Endothelial cell of umbilical vein (primary cell): ENCODE results near the gene TRERF1. TPM values are rescaled to one million over a fixed set of nuclear protein-coding genes. Genes with fewer than 3 reads are reported as not detected.

ENCODE experiments used
- BruUV-seq: library from RNA; stranded (reverse); fragments of 400-500 nt; replicated peaks from 2 replicates; lab custom pipeline; 2021; lab: Mats Ljungman, UMichigan
- CTCF ChIA-PET: fragments of 300-600, 350-600 bp; sonication (Branson Sonifier 250); formaldehyde crosslinking; loops from one replicate; lab custom pipeline; 2021; ENCODE audit warnings: antibody characterized with exemption, inconsistent platforms; lab: Charles Lee
- POLR2A ChIA-PET: fragments of 300-600, 350-600 bp; sonication (Branson Sonifier 250); formaldehyde crosslinking; loops from one replicate; lab custom pipeline; 2021; ENCODE audit warnings: antibody characterized with exemption, inconsistent platforms; lab: Charles Lee
- DNase-seq: peaks from one replicate; pipeline ENCODE4 v3.0.0-alpha.2; 2011; ENCODE audit warnings: low read depth, low spot score
- FAIRE-seq: peaks from 2 replicates; lab custom pipeline; 2011; peaks lifted over from hg19 to GRCh38; lab: Jason Lieb, UNC
- H2AFZ ChIP-seq: 2 replicates; pipeline ENCODE4 v1.6.0; 2012; ENCODE audit warnings: low read depth, low read length, control low read depth, inconsistent platforms
- H3K27ac ChIP-seq: 2 replicates; pipeline ENCODE4 v1.5.1; 2011; ENCODE audit warnings: low read depth, mild to moderate bottlenecking, control low read depth, low read length, moderate library complexity; ENCODE audit not compliant: insufficient read depth
- H3K27me3 ChIP-seq, 2 experiments: 2 replicates each; pipeline versions ENCODE4 v1.6.0 to v1.6.1; 2011; ENCODE audit warnings: low read length in 2 of 2, mixed read lengths in 1 of 2; ENCODE audit not compliant: control insufficient read depth in 2 of 2, insufficient read depth in 2 of 2
- H3K36me3 ChIP-seq, 2 experiments: 2 replicates in 1 of 2; 3 replicates in 1 of 2; pipeline ENCODE4 v1.5.1; 2011; ENCODE audit warnings: low read length in 2 of 2, mild to moderate bottlenecking in 1 of 2, moderate library complexity in 1 of 2; ENCODE audit not compliant: control insufficient read depth in 2 of 2, insufficient read depth in 2 of 2; ENCODE audit errors: extremely low read depth in 1 of 2
- H3K4me1 ChIP-seq: 3 replicates; pipeline ENCODE4 v1.5.1; 2011; ENCODE audit warnings: mild to moderate bottlenecking, low read length; ENCODE audit not compliant: control insufficient read depth, insufficient read depth; ENCODE audit errors: extremely low read depth
- H3K4me2 ChIP-seq: 2 replicates; pipeline ENCODE4 v1.6.1; 2011; ENCODE audit warnings: low read length, control low read depth, mixed read lengths; ENCODE audit not compliant: insufficient read depth
- H3K4me3 ChIP-seq, 3 experiments: fragments of 200-600 bp in 1 of 3; sonication (generic), shearing (Covaris generic) in 1 of 3; replicated peaks in 1 of 3; 2 replicates each; pipeline ENCODE4 v1.5.1; 2011 to 2016; ENCODE audit warnings: control low read depth in 3 of 3, low read length in 3 of 3, mild to moderate bottlenecking in 2 of 3, inconsistent platforms in 1 of 3, low read depth in 1 of 3, moderate library complexity in 1 of 3; ENCODE audit not compliant: insufficient read depth in 1 of 3
- H3K79me2 ChIP-seq: 2 replicates; pipeline ENCODE4 v1.6.0; 2012; ENCODE audit warnings: low read length, inconsistent platforms; ENCODE audit not compliant: control insufficient read depth, insufficient read depth
- H3K9ac ChIP-seq: replicated peaks from 2 replicates; pipeline ENCODE3; 2011; ENCODE audit warnings: low read length, control low read depth; ENCODE audit not compliant: insufficient read depth; ENCODE audit errors: extremely low read depth
- H3K9me1 ChIP-seq: replicated peaks from 3 replicates; pipeline ENCODE4 v1.6.0; 2011; ENCODE audit warnings: mild to moderate bottlenecking, low read length; ENCODE audit not compliant: control insufficient read depth, insufficient read depth; ENCODE audit errors: extremely low read depth
- H3K9me3 ChIP-seq: replicated peaks from 2 replicates; pipeline ENCODE4 v1.5.1; 2012; ENCODE audit warnings: low read length, inconsistent platforms; ENCODE audit not compliant: control insufficient read depth, insufficient read depth
- H4K20me1 ChIP-seq: replicated peaks from 2 replicates; pipeline ENCODE3; 2011; ENCODE audit warnings: mild to moderate bottlenecking, low read length; ENCODE audit not compliant: control insufficient read depth, insufficient read depth; ENCODE audit errors: extremely low read depth
- EZH2 ChIP-seq: IDR thresholded peaks from 2 replicates; pipeline ENCODE4 v1.6.1; 2012; ENCODE audit warnings: borderline replicate concordance, low read depth, mild to moderate bottlenecking, moderate library complexity, low read length, inconsistent platforms; ENCODE audit not compliant: severe bottlenecking
- FOS ChIP-seq: IDR thresholded peaks from 2 replicates; pipeline ENCODE4 v1.6.1; 2011; ENCODE audit warnings: mild to moderate bottlenecking, low read length, moderate library complexity, borderline replicate concordance; ENCODE audit not compliant: insufficient read depth
- GATA2 ChIP-seq: IDR thresholded peaks from 2 replicates; pipeline ENCODE4 v1.7.0; 2011; ENCODE audit warnings: low read depth, mild to moderate bottlenecking, moderate library complexity, mixed read lengths, low read length; ENCODE audit not compliant: insufficient read length, insufficient read depth
- JUN ChIP-seq: IDR thresholded peaks from 2 replicates; pipeline ENCODE4 v1.6.1; 2011; ENCODE audit warnings: borderline replicate concordance, low read depth; ENCODE audit not compliant: insufficient read length, insufficient read depth
- MYC ChIP-seq: IDR thresholded peaks from one replicate; pipeline ENCODE4 v1.6.1; 2011; ENCODE audit warnings: mild to moderate bottlenecking, low read depth, low read length
- POLR2A ChIP-seq: IDR thresholded peaks from 2 replicates; pipeline ENCODE4 v1.6.1; 2012; ENCODE audit warnings: low read depth, mild to moderate bottlenecking, control low read depth, low read length
- POLR2AphosphoS5 ChIP-seq: IDR thresholded peaks from 2 replicates; pipeline ENCODE4 v1.6.1; 2012; ENCODE audit warnings: low read depth, mild to moderate bottlenecking, control low read depth, low read length, moderate library complexity; ENCODE audit not compliant: insufficient read depth
- dilution Hi-C: fragments of 300-500 bp; cut with MboI; formaldehyde crosslinking; loops from one replicate; pipeline ENCODE4 v1.15.0; 2019; ENCODE audit warnings: low sequenced_read_pairs; ENCODE audit not compliant: extremely low pct_ligation_motif_present
- intact Hi-C: fragments of 100-400 bp; cut with micrococcal nuclease; formaldehyde crosslinking; loops from one replicate; pipeline ENCODE4 v1.10.0; 2022
- polyA plus RNA-seq, 4 experiments: library from polyadenylated mRNA; depleted of rRNA in 3 of 4; stranded (reverse) in 3 of 4; unstranded in 1 of 4; fragments of >200 nt; gene quantifications; 2 replicates each; pipeline versions ENCODE4 v1.2.1 to v1.2.3, GENCODE V29; 2011 to 2012; ENCODE audit warnings: missing spikeins in 1 of 4
- total RNA-seq: library from RNA; stranded (reverse); gene quantifications from 2 replicates; pipeline ENCODE4 v1.2.3, GENCODE V29; 2021
- TF ChIP-seq, protein P1 (sequence below), 2 donors: IDR thresholded peaks; 1 replicate in 1 of 2; 2 replicates in 1 of 2; pipeline ENCODE4 v1.5.1; 2011; ENCODE audit warnings: low read length in 2 of 2, mild to moderate bottlenecking in 2 of 2, moderate library complexity in 2 of 2, control low read depth in 1 of 2, inconsistent platforms in 1 of 2, low read depth in 1 of 2; ENCODE audit not compliant: insufficient read depth in 1 of 2; ENCODE audit errors: extremely low read depth in 1 of 2
- TF ChIP-seq, protein P2 (sequence below): IDR thresholded peaks from 2 replicates; pipeline ENCODE4 v1.6.1; 2011; ENCODE audit not compliant: insufficient read depth, insufficient read length

TRERF1 gene
- total and polyA plus RNA-seq, 2 donors (not counting 3 experiments of a cell fraction or from before 2014, with no cell fraction given): 0.73 to 5.5 TPM

DNA sequence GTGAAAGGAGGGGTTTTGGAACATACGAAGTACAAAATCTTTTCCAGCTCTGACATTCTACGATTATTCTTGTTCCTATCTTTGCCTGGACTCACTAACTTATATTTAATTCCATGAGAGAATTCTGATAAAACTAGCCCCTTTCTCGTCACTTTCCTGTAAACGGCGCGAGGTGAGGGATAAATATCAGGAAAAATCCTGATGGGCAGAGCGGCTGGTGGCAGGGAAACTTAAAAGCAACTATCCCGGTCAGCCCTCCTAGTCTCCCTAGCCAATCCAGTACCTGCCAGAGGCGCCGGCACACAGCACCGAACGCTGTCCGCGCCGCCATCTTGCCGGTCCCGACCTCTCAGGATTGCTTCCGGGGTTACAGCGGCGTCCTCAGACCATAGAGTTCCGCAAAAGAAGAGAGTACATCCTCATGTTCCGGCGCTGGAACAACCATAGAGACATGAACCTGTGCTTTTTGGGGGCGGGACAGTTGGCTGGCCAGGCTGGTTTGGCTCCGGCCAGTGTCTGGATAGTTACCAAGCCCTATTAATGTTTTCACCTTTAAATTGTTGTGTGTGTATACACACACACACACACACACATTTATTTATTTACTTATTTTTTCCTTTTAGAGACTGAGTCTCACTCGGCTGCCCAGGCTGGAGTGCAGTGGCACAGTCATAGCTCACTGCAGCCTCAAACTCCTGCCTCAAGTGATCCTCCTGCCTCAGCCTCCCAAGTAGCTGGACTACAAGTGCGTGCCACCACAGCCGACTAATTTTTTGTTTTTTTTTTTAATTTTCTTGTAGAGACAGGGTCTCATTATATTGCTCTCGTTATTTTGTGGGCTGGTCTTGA is 234.0 kb downstream of the TRERF1 start, which contains the start of gene MRPS10:
Gene MRPS10, minus strand, starts transcription at position 343 of the 849 bp plus-strand sequence. Its CDS starts 12 bp downstream, at position 331.
- H3K9me3 ChIP-seq: no peaks in the 10 kb centered on the region
- H3K27me3 ChIP-seq: no peaks in the 10 kb centered on the region
- DNase-seq: peak; percentile 94
- dilution Hi-C loops: no loop called here
- H3K79me2 ChIP-seq: peaks cover 18% of the 10 kb centered on the region
- no peaks in the 10 kb centered on the region for H3K9me1 ChIP-seq
- TF ChIP-seq MYC (no peak), JUN (no peak), GATA2 (no peak), POLR2AphosphoS5 (peak; percentile 95), FOS (no peak), EZH2 (no peak), POLR2A (peak; percentile 90)
- TF ChIP-seq, protein P1, sequence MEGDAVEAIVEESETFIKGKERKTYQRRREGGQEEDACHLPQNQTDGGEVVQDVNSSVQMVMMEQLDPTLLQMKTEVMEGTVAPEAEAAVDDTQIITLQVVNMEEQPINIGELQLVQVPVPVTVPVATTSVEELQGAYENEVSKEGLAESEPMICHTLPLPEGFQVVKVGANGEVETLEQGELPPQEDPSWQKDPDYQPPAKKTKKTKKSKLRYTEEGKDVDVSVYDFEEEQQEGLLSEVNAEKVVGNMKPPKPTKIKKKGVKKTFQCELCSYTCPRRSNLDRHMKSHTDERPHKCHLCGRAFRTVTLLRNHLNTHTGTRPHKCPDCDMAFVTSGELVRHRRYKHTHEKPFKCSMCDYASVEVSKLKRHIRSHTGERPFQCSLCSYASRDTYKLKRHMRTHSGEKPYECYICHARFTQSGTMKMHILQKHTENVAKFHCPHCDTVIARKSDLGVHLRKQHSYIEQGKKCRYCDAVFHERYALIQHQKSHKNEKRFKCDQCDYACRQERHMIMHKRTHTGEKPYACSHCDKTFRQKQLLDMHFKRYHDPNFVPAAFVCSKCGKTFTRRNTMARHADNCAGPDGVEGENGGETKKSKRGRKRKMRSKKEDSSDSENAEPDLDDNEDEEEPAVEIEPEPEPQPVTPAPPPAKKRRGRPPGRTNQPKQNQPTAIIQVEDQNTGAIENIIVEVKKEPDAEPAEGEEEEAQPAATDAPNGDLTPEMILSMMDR (IDR thresholded peaks at IDR 0.05; ENCODE audit: extremely low read depth in 1 of 2, insufficient read depth in 1 of 2, low read depth in 1 of 2, low read length in 2 of 2): no peak
- TF ChIP-seq, protein P2, sequence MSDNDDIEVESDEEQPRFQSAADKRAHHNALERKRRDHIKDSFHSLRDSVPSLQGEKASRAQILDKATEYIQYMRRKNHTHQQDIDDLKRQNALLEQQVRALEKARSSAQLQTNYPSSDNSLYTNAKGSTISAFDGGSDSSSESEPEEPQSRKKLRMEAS: no peak
- H3K4me1 ChIP-seq: peaks cover 5% of the 10 kb centered on the region
- no peaks in the 10 kb centered on the region for H4K20me1 ChIP-seq
- TSS peak; percentile 78 for BruUV-seq
- peak within 1 kb of the TSS; percentile 79 for H2AFZ ChIP-seq
- peaks cover 0 to 8% of the 10 kb centered on the region in 2 experiments for H3K36me3 ChIP-seq
- peak within 1 kb of the TSS; percentile 77 for H3K27ac ChIP-seq
- ChIA-PET POLR2A (no interaction called here), CTCF (interaction anchor here (1.4 to 5.6 kb wide), 2 partner anchors 330 to 430 kb away, joined by 4 to 71 read pairs; partner anchors contain the start of gene TOMM6)
- peak within 1 kb of the TSS; percentile 92 for H3K9ac ChIP-seq
- peak within 1 kb of the TSS; percentile 92 for H3K4me2 ChIP-seq
- intact Hi-C loops: loop anchor here (1.0 to 5.0 kb wide), 4 partner anchors 235 to 660 kb away; partner anchors contain the start of genes BYSL, MED20 and RPL7L1
- H3K4me3 ChIP-seq: peak within 1 kb of the TSS; percentile 49 to 99 (median 92)
- FAIRE-seq: peak; percentile 86
